Kidney epithelial cell (primary cell): ENCODE measurements around the gene PEA15. TPM values are rescaled to one million over a fixed set of nuclear protein-coding genes. Genes with fewer than 3 reads are reported as not detected.

Source experiments
- DNase-seq: peaks from one replicate; pipeline ENCODE4 v3.0.0-alpha.2; 2010; ENCODE audit warnings: low read depth
- H3K27me3 ChIP-seq: 2 replicates; pipeline ENCODE4 v1.6.0; 2011; ENCODE audit warnings: low read length; ENCODE audit not compliant: control insufficient read depth, insufficient read depth
- H3K36me3 ChIP-seq: 2 replicates; pipeline ENCODE4 v1.5.1; 2011; ENCODE audit warnings: low read length; ENCODE audit not compliant: control insufficient read depth, insufficient read depth
- H3K4me3 ChIP-seq: 2 replicates; pipeline ENCODE4 v1.5.1; 2011; ENCODE audit warnings: low read depth, mild to moderate bottlenecking, control low read depth, low read length
- total RNA-seq: library from RNA; depleted of rRNA; stranded (reverse); fragments of >200 nt; gene quantifications from 2 replicates; pipeline ENCODE4 v1.2.3, GENCODE V29; 2015
- TF ChIP-seq, protein P1 (sequence below): IDR thresholded peaks from 2 replicates; pipeline ENCODE4 v1.5.1; 2011; ENCODE audit warnings: mild to moderate bottlenecking, moderate library complexity, low read length, control low read depth, inconsistent platforms; ENCODE audit not compliant: insufficient read depth, poor library complexity, severe bottlenecking

The PEA15 gene
- total RNA-seq, 1 donor from 2014 or later: 139 TPM

DNA sequence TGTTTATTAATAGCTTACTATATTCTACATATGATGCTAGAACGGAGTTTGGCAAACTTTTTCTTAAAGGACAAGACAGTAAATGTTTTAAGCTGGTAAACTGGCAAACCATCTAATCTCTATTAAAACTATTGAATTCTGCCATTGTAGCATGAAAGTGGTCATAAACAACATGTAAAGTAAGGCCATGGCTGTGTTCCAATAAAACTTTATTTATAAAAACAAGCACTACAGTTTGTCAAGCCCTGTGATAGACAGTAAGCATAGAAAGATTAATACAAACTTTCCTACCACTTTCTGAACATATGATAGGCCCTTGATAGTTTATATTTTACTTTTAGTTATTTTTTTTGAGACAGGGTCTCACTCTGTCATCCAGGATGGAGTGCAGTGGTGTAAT lies 22.4 kb downstream of the PEA15 start:
- Histone ChIP-seq H3K27me3 (no peaks in the 10 kb centered on the region), H3K4me3 (no peak overlapping the region), H3K36me3 (peaks cover 1% of the 10 kb centered on the region)
- DNase-seq: no peak
- TF ChIP-seq, protein P1, sequence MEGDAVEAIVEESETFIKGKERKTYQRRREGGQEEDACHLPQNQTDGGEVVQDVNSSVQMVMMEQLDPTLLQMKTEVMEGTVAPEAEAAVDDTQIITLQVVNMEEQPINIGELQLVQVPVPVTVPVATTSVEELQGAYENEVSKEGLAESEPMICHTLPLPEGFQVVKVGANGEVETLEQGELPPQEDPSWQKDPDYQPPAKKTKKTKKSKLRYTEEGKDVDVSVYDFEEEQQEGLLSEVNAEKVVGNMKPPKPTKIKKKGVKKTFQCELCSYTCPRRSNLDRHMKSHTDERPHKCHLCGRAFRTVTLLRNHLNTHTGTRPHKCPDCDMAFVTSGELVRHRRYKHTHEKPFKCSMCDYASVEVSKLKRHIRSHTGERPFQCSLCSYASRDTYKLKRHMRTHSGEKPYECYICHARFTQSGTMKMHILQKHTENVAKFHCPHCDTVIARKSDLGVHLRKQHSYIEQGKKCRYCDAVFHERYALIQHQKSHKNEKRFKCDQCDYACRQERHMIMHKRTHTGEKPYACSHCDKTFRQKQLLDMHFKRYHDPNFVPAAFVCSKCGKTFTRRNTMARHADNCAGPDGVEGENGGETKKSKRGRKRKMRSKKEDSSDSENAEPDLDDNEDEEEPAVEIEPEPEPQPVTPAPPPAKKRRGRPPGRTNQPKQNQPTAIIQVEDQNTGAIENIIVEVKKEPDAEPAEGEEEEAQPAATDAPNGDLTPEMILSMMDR: no peak

DNA sequence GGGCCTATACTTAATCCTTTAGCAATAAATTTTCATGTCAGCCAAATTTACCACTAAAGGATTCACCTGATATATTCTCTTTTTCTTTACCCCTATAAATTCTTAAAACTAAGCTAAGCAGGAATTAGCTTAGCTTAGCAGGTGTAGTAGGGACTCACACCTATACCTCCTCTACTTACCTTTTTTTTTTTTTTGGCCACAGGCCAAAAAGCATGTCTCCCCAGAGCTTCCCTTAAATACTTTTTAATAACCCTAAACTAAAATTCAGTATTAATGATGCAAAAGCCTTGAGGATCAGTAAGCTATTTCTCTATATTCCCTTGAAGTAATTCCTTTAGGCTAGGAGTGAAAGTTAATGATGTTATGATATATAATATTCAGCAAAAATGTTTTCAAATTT lies 23.2 kb downstream of the PEA15 start:
- Histone ChIP-seq H3K27me3 (no peaks in the 10 kb centered on the region), H3K36me3 (peaks cover 1% of the 10 kb centered on the region), H3K4me3 (no peak overlapping the region)
- TF ChIP-seq, protein P1: no peak
- no peak for DNase-seq

DNA sequence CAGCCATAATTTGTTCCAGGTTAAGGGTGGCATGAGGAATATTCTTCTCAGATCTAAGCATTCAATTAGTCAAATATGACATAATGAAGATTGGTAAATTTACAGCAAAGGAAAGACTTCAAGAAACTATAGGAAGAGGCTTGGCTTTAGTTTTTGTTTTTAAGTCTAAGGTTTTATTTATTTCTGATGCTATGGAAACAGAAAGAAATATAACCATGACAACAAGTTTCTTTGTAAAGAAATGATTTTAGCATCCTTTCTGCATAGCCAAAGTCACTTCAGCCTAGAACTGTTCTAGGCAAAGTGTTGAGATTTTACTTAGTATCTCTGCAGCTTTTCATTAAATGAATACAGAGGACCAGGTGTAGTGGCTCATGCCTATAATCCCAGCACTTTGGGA lies 27.7 kb downstream of the PEA15 start:
- Histone ChIP-seq H3K4me3 (no peak overlapping the region), H3K36me3 (no peaks in the 10 kb centered on the region), H3K27me3 (no peaks in the 10 kb centered on the region)
- TF ChIP-seq, protein P1: no peak
- DNase-seq: no peak

GRCh38 chr1:160236806-160237205 lies 31.6 kb downstream of the PEA15 start:
- TF ChIP-seq, protein P1: no peak
- no peak for DNase-seq
- Histone ChIP-seq H3K36me3 (peaks cover 1% of the 10 kb centered on the region), H3K27me3 (no peaks in the 10 kb centered on the region), H3K4me3 (no peak overlapping the region)

GRCh38 chr1:160237558-160237957 lies 32.4 kb downstream of the PEA15 start:
- no peak for DNase-seq
- TF ChIP-seq, protein P1: no peak
- Histone ChIP-seq H3K4me3 (no peak overlapping the region), H3K36me3 (peaks cover 1% of the 10 kb centered on the region), H3K27me3 (no peaks in the 10 kb centered on the region)

DNA sequence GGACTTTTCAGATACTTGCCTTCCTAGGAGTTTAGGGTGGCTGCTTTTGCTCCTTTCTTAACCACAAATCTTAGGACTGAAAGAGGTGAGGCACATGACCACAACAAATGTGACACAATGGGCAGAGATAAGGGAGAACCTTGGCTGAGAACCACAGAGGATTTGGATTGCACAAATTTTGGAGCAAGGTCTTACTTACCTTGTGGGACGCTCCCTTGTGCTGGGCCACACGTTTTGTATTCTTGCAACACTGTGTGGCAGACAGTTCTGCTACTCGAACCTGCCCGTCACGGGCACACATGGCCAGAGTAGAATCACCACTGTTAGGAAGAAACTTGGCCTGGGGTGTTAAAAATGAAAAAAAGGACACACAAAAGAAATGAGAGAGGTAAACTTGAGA lies 33.2 kb downstream of the PEA15 start:
- TF ChIP-seq, protein P1: no peak
- peaks cover 1% of the 10 kb centered on the region for H3K36me3 ChIP-seq
- no peak for DNase-seq
- H3K27me3 ChIP-seq: no peaks in the 10 kb centered on the region
- no peak overlapping the region for H3K4me3 ChIP-seq
